Heart left ventricle (tissue), 16 donors: ENCODE measurements around the gene GALNT9. TPM values are rescaled to one million over a fixed set of nuclear protein-coding genes. Genes with fewer than 3 reads are reported as not detected.

Experiments
- ATAC-seq, 4 donors: fragments of 200-7000 bp; cut with Tn5 transposase; one replicate each; pipeline ENCODE4 v1.9.1; 2020 to 2022; ENCODE audit warnings: moderate library complexity in 4 of 4, mild to moderate bottlenecking in 3 of 4, moderate number of reproducible peaks in 1 of 4
- DNase-seq, 5 donors: peaks; one replicate each; pipeline ENCODE4 v3.0.0-alpha.2; 2020
- H3K27ac ChIP-seq, 12 donors: fragments of 200-600 bp; sonication (generic) in 4 of 12; one replicate each; pipeline versions ENCODE4 v1.5.0 to v1.8.0; 2016 to 2022; ENCODE audit warnings: mild to moderate bottlenecking in 2 of 12
- H3K27me3 ChIP-seq, 9 donors: fragments of 200-600 bp; sonication (generic) in 2 of 9; one replicate each; pipeline versions ENCODE4 v1.5.1 to v1.8.0; 2016 to 2022; ENCODE audit warnings: mild to moderate bottlenecking in 3 of 9
- H3K36me3 ChIP-seq, 9 donors: fragments of 200-600 bp; sonication (generic) in 2 of 9; one replicate each; pipeline versions ENCODE4 v1.5.0 to v1.8.0; 2018 to 2022; ENCODE audit warnings: mild to moderate bottlenecking in 2 of 9
- H3K4me1 ChIP-seq, 12 donors: fragments of 200-600 bp; sonication (generic) in 4 of 12; one replicate each; pipeline versions ENCODE4 v1.5.0 to v1.8.0; 2016 to 2022; ENCODE audit warnings: mild to moderate bottlenecking in 3 of 12
- H3K4me3 ChIP-seq, 12 donors: fragments of 200-600 bp; sonication (generic) in 4 of 12; one replicate each; pipeline versions ENCODE4 v1.5.0 to v1.8.0; 2017 to 2022; ENCODE audit warnings: mild to moderate bottlenecking in 9 of 12, moderate library complexity in 4 of 12
- H3K9me3 ChIP-seq, 12 donors: fragments of 200-600 bp; sonication (generic) in 4 of 12; one replicate each; pipeline versions ENCODE4 v1.5.0 to v1.8.0; 2016 to 2022; ENCODE audit warnings: mild to moderate bottlenecking in 1 of 12
- CTCF ChIP-seq, 12 donors: fragments of 200-600 bp; sonication (generic) in 4 of 12; IDR thresholded peaks; one replicate each; pipeline versions ENCODE4 v1.5.0 to v1.8.0; 2018 to 2022; ENCODE audit warnings: antibody characterized with exemption in 12 of 12, mild to moderate bottlenecking in 5 of 12
- POLR2A ChIP-seq, 2 donors: fragments of 450-650 bp; IDR thresholded peaks; one replicate each; pipeline ENCODE4 v1.6.1; 2017; ENCODE audit warnings: antibody characterized with exemption in 2 of 2, mild to moderate bottlenecking in 2 of 2, moderate library complexity in 2 of 2
- WGBS, 4 donors: extraction: QIAGEN DNeasy Blood & Tissue Kit in 2 of 4; methylation state at CpG; one replicate each; pipeline versions ENCODE4 v1.1.5 to v1.1.7; 2013 to 2018; 5-methylcytosine and 5-hydroxymethylcytosine counted together
- intact Hi-C, 10 donors: fragments of 100-400 bp; cut with DNase I; formaldehyde crosslinking; loops; one replicate each; pipeline versions ENCODE4 v1.11.1 to v1.14.2; 2022
- polyA plus RNA-seq, 2 donors: library from polyadenylated mRNA; stranded (reverse); fragments of 200-250 nt; gene quantifications; one replicate each; pipeline ENCODE4 v1.2.3, GENCODE V29; 2013
- total RNA-seq, 9 donors: library from RNA; depleted of rRNA in 2 of 9; stranded (reverse); fragments of >200 nt in 2 of 9; fragmentation: NEBNext Ultra II Directional in 3 of 9; extraction: Animal tissue kit (Norgen Biotek cat#: 25700) in 3 of 9; gene quantifications; one replicate each; pipeline versions ENCODE4 v1.1.0 to v1.2.4, GENCODE V29; 2016 to 2023
- donor health status: ischemic (EF 13 %, LVEDD 7.1; RV severe dilation, severe dysfunction).
- donor health status: healthy with polysubstance abuse.
- donor health status: DM: no; HTN: yes; CAD: no.
- donor health status: DM: no; HTN: no; CAD: no.
- donor health status: ischemic (EF 25% LVEDD 6.9; RV normal size, moderate dysfunction).
- donor health status: ischemic (EF 25% LVEDD 5.7; RV mildly dilated, moderate dysfunction).
- donor health status: healthy.
- donor health status: DM: yes; HTN: yes; CAD: no.
- donor health status: ischemic (EF 35%, LVEDD 5.7; RV mildly dilated, moderate dysfunction).
- donor health status: nonischemic (EF 11% LVEDD 7.7; RV severe dilation, severe dysfunction).
- donor health status: DM: yes; HTN: yes; CAD: no.
- donor health status: PGD.
- donor health status: ischemic (EF 29% LVEDD 5.4; RV normal size, mild dysfunction).
- donor health status: nonischemic (EF 23%, LVEDD 6.1; RV moderate dilation, normal function).

The GALNT9 gene
- total and polyA plus RNA-seq, 11 donors: 10.3 TPM; not detected in 10

- 38 to 63% (median 54%) methylated on average over 10 to 31 of the region's 31 CpGs for WGBS, 4 donors
- H3K4me1 ChIP-seq: no peaks in the 10 kb centered on the region
- no peak for ATAC-seq
- DNase-seq: peak in 1 of 5 donors; percentile 36
- peaks cover 9 to 81% (median 50%) of the 10 kb centered on the region in 9 donors for H3K27me3 ChIP-seq
- intact Hi-C loops: no loop called here
- no peak overlapping the region for H3K27ac ChIP-seq
- no peak overlapping the region for H3K4me3 ChIP-seq
- no peaks in the 10 kb centered on the region for H3K9me3 ChIP-seq
- H3K36me3 ChIP-seq: no peaks in the 10 kb centered on the region
- TF ChIP-seq POLR2A (IDR thresholded peaks at IDR 0.05) (no peak), CTCF (IDR thresholded peaks at IDR 0.05) (no peak)
Observed at GRCh38 chr12:132277374-132277941, 51.9 kb downstream of the GALNT9 start.

- DNase-seq (no peak), ATAC-seq (no peak)
- TF ChIP-seq CTCF (IDR thresholded peaks at IDR 0.05): no peak
- no peak for TF ChIP-seq POLR2A (IDR thresholded peaks at IDR 0.05)
- Histone ChIP-seq H3K27ac (no peak overlapping the region), H3K27me3 (peaks cover 9 to 87% (median 50%) of the 10 kb centered on the region in 9 donors), H3K9me3 (no peaks in the 10 kb centered on the region), H3K4me1 (no peaks in the 10 kb centered on the region), H3K36me3 (no peaks in the 10 kb centered on the region), H3K4me3 (no peak overlapping the region)
- 48 to 54% (median 51%) methylated on average over 12 of the region's 12 CpGs for WGBS, 4 donors
- intact Hi-C loops: no loop called here
Observed at GRCh38 chr12:132276827-132277373, 52.5 kb downstream of the GALNT9 start.

- Histone ChIP-seq H3K36me3 (no peaks in the 10 kb centered on the region), H3K4me1 (no peaks in the 10 kb centered on the region), H3K27me3 (peaks cover 11 to 88% (median 50%) of the 10 kb centered on the region in 9 donors), H3K27ac (no peak overlapping the region), H3K9me3 (no peaks in the 10 kb centered on the region), H3K4me3 (no peak overlapping the region)
- DNase-seq: peak in 1 of 5 donors; percentile 47
- TF ChIP-seq POLR2A (IDR thresholded peaks at IDR 0.05) (no peak), CTCF (IDR thresholded peaks at IDR 0.05) (no peak)
- 81 to 94% (median 86%) methylated on average over 17 to 20 of the region's 20 CpGs for WGBS, 4 donors
- intact Hi-C loops: no loop called here
- no peak for ATAC-seq
Observed at GRCh38 chr12:132276066-132276826, 53.1 kb downstream of the GALNT9 start.

DNA sequence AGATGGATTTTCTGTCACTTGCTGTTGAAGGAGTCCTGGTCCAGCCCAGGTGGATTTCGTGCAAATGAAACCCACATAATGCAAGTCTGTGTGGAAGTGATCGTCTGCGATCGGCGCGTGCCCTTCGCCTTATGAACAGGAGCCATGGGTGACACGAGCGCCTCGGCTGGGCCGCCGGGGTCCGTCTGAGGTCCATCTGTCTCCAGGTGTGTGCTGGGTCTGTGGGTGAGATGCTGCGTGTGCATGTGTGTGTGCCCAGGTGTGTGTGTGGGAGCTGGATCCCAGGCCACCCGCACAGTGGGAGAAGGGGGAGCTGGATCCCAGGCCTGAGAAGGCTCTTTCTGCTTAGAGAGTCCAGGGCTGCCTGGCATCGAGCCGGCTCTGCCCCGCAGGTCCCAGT lies 53.8 kb downstream of the GALNT9 start:
- H3K27me3 ChIP-seq: peaks cover 15 to 88% (median 48%) of the 10 kb centered on the region in 9 donors
- no peak for TF ChIP-seq CTCF (IDR thresholded peaks at IDR 0.05)
- H3K4me1 ChIP-seq: no peaks in the 10 kb centered on the region
- ATAC-seq: no peak
- intact Hi-C loops: no loop called here
- H3K27ac ChIP-seq: no peak overlapping the region
- H3K36me3 ChIP-seq: no peaks in the 10 kb centered on the region
- no peaks in the 10 kb centered on the region for H3K9me3 ChIP-seq
- 91 to 95% (median 94%) methylated on average over 16 to 18 of the region's 18 CpGs for WGBS, 4 donors
- H3K4me3 ChIP-seq: no peak overlapping the region
- DNase-seq: peak in 1 of 5 donors; percentile 40
